ENCODE data around the gene RELA.

The RELA gene

GRCh38 chr11:65625628-65626342 is 36.9 kb downstream of the RELA start:
- Histone ChIP-seq H3K4me3 (ENCODE audit: insufficient read depth in 1 of 2, low read depth in 1 of 2, low read length in 2 of 2) (no peak overlapping the region), H2BK120ac (ENCODE audit: low read depth, low read length) (no peak overlapping the region), H2BK12ac (ENCODE audit: low read length in 2 of 2) (no peak overlapping the region), H3K9me3 (ENCODE audit: control insufficient read depth, low read length) (no peaks in the 10 kb centered on the region), H3K79me1 (replicated peaks; ENCODE audit: low read length, poor library complexity, severe bottlenecking) (peaks cover 51% of the 10 kb centered on the region), H3K4me1 (ENCODE audit: control insufficient read depth, insufficient read depth, low read depth, low read length) (peaks cover 12% of the 10 kb centered on the region), H2AK5ac (ENCODE audit: low read length, severe bottlenecking) (no peak overlapping the region), H3K27me3 (ENCODE audit: control insufficient read depth in 1 of 2, insufficient read depth in 1 of 2, low read length in 2 of 2) (no peaks in the 10 kb centered on the region), H3K18ac (ENCODE audit: low read depth in 1 of 2, low read length in 2 of 2) (no peak overlapping the region), H2BK15ac (ENCODE audit: low read depth, poor library complexity, severe bottlenecking) (no peak overlapping the region), H3K36me3 (ENCODE audit: control insufficient read depth in 1 of 2, insufficient read depth in 2 of 2, low read depth in 1 of 2, low read length in 2 of 2) (peaks cover 93 to 94% of the 10 kb centered on the region in 2 experiments), H3K4ac (ENCODE audit: low read depth in 1 of 2, low read length in 2 of 2) (no peak overlapping the region), H2AFZ (ENCODE audit: low read depth, low read length) (no peak overlapping the region), H3K23ac (ENCODE audit: low read length in 2 of 2) (no peak overlapping the region), H3K14ac (ENCODE audit: low read length in 2 of 2) (no peak overlapping the region), H2BK5ac (ENCODE audit: low read depth, low read length, poor library complexity, severe bottlenecking) (no peak overlapping the region), H4K91ac (ENCODE audit: low read length) (no peak overlapping the region), H3K4me2 (ENCODE audit: low read length, poor library complexity, severe bottlenecking) (no peak overlapping the region), H3K9ac (ENCODE audit: low read length) (no peak overlapping the region), H3K27ac (ENCODE audit: low read length, poor library complexity, severe bottlenecking) (no peak overlapping the region), H4K8ac (ENCODE audit: low read length) (no peak overlapping the region)
- 90% methylated on average over 30 of the region's 30 CpGs for WGBS
- DNase-seq = no peak

- Histone ChIP-seq H4K8ac (ENCODE audit: low read length) (no peak overlapping the region), H2BK15ac (ENCODE audit: low read depth, poor library complexity, severe bottlenecking) (no peak overlapping the region), H2AFZ (ENCODE audit: low read depth, low read length) (no peak overlapping the region), H3K18ac (ENCODE audit: low read depth in 1 of 2, low read length in 2 of 2) (no peak overlapping the region), H2BK120ac (ENCODE audit: low read depth, low read length) (no peak overlapping the region), H3K9me3 (ENCODE audit: control insufficient read depth, low read length) (no peaks in the 10 kb centered on the region), H3K4me3 (ENCODE audit: insufficient read depth in 1 of 2, low read depth in 1 of 2, low read length in 2 of 2) (no peak overlapping the region), H3K23ac (ENCODE audit: low read length in 2 of 2) (no peak overlapping the region), H3K4ac (ENCODE audit: low read depth in 1 of 2, low read length in 2 of 2) (no peak overlapping the region), H3K27me3 (ENCODE audit: control insufficient read depth in 1 of 2, insufficient read depth in 1 of 2, low read length in 2 of 2) (no peaks in the 10 kb centered on the region), H2BK5ac (ENCODE audit: low read depth, low read length, poor library complexity, severe bottlenecking) (no peak overlapping the region), H2AK5ac (ENCODE audit: low read length, severe bottlenecking) (no peak overlapping the region), H3K14ac (ENCODE audit: low read length in 2 of 2) (no peak overlapping the region), H3K27ac (ENCODE audit: low read length, poor library complexity, severe bottlenecking) (no peak overlapping the region), H3K36me3 (ENCODE audit: control insufficient read depth in 1 of 2, insufficient read depth in 2 of 2, low read depth in 1 of 2, low read length in 2 of 2) (peaks cover 93 to 94% of the 10 kb centered on the region in 2 experiments), H4K91ac (ENCODE audit: low read length) (no peak overlapping the region), H3K4me1 (ENCODE audit: control insufficient read depth, insufficient read depth, low read depth, low read length) (peaks cover 19% of the 10 kb centered on the region), H3K9ac (ENCODE audit: low read length) (no peak overlapping the region), H3K4me2 (ENCODE audit: low read length, poor library complexity, severe bottlenecking) (no peak overlapping the region), H3K79me1 (replicated peaks; ENCODE audit: low read length, poor library complexity, severe bottlenecking) (peaks cover 47% of the 10 kb centered on the region), H2BK12ac (ENCODE audit: low read length in 2 of 2) (no peak overlapping the region)
- 96% methylated on average over 26 of the region's 30 CpGs for WGBS
- no peak for DNase-seq
Measured at GRCh38 chr11:65624931-65625627, 37.6 kb downstream of the RELA start.

GRCh38 chr11:65623852-65624616 is 38.7 kb downstream of the RELA start:
- H4K91ac ChIP-seq (ENCODE audit: low read length) = no peak overlapping the region
- WGBS = 99% methylated on average over 15 of the region's 25 CpGs
- no peak overlapping the region for H2AK5ac ChIP-seq (ENCODE audit: low read length, severe bottlenecking)
- H3K4ac ChIP-seq (ENCODE audit: low read depth in 1 of 2, low read length in 2 of 2) = no peak overlapping the region
- no peak overlapping the region for H2BK12ac ChIP-seq (ENCODE audit: low read length in 2 of 2)
- peaks cover 26% of the 10 kb centered on the region for H3K4me1 ChIP-seq (ENCODE audit: control insufficient read depth, insufficient read depth, low read depth, low read length)
- no peak overlapping the region for H3K4me3 ChIP-seq (ENCODE audit: insufficient read depth in 1 of 2, low read depth in 1 of 2, low read length in 2 of 2)
- H3K27me3 ChIP-seq (ENCODE audit: control insufficient read depth in 1 of 2, insufficient read depth in 1 of 2, low read length in 2 of 2) = no peaks in the 10 kb centered on the region
- H3K4me2 ChIP-seq (ENCODE audit: low read length, poor library complexity, severe bottlenecking) = no peak overlapping the region
- H3K14ac ChIP-seq (ENCODE audit: low read length in 2 of 2) = no peak overlapping the region
- no peaks in the 10 kb centered on the region for H3K9me3 ChIP-seq (ENCODE audit: control insufficient read depth, low read length)
- H3K27ac ChIP-seq (ENCODE audit: low read length, poor library complexity, severe bottlenecking) = no peak overlapping the region
- H4K8ac ChIP-seq (ENCODE audit: low read length) = no peak overlapping the region
- no peak overlapping the region for H3K9ac ChIP-seq (ENCODE audit: low read length)
- H3K23ac ChIP-seq (ENCODE audit: low read length in 2 of 2) = no peak overlapping the region
- H3K36me3 ChIP-seq (ENCODE audit: control insufficient read depth in 1 of 2, insufficient read depth in 2 of 2, low read depth in 1 of 2, low read length in 2 of 2) = peaks cover 93 to 94% of the 10 kb centered on the region in 2 experiments
- no peak overlapping the region for H2BK15ac ChIP-seq (ENCODE audit: low read depth, poor library complexity, severe bottlenecking)
- no peak overlapping the region for H2BK5ac ChIP-seq (ENCODE audit: low read depth, low read length, poor library complexity, severe bottlenecking)
- no peak overlapping the region for H2BK120ac ChIP-seq (ENCODE audit: low read depth, low read length)
- peaks cover 52% of the 10 kb centered on the region for H3K79me1 ChIP-seq (replicated peaks; ENCODE audit: low read length, poor library complexity, severe bottlenecking)
- H3K18ac ChIP-seq (ENCODE audit: low read depth in 1 of 2, low read length in 2 of 2) = no peak overlapping the region
- no peak overlapping the region for H2AFZ ChIP-seq (ENCODE audit: low read depth, low read length)
- DNase-seq = no peak

GRCh38 chr11:65623177-65623576 is 39.5 kb downstream of the RELA start:
- peaks cover 54% of the 10 kb centered on the region for H3K79me1 ChIP-seq (replicated peaks; ENCODE audit: low read length, poor library complexity, severe bottlenecking)
- H2BK5ac ChIP-seq (ENCODE audit: low read depth, low read length, poor library complexity, severe bottlenecking) = no peak overlapping the region

More at GRCh38 chr11:65623177-65623576, 39.5 kb downstream of the RELA start:
- Histone ChIP-seq H3K9ac (ENCODE audit: low read length) (no peak overlapping the region), H3K4me1 (ENCODE audit: control insufficient read depth, insufficient read depth, low read depth, low read length) (peaks cover 34% of the 10 kb centered on the region), H3K23ac (ENCODE audit: low read length in 2 of 2) (no peak overlapping the region), H2BK15ac (ENCODE audit: low read depth, poor library complexity, severe bottlenecking) (no peak overlapping the region), H3K14ac (ENCODE audit: low read length in 2 of 2) (no peak overlapping the region), H2BK12ac (ENCODE audit: low read length in 2 of 2) (no peak overlapping the region), H2AFZ (ENCODE audit: low read depth, low read length) (no peak overlapping the region), H2AK5ac (ENCODE audit: low read length, severe bottlenecking) (no peak overlapping the region), H3K4me2 (ENCODE audit: low read length, poor library complexity, severe bottlenecking) (no peak overlapping the region), H2BK120ac (ENCODE audit: low read depth, low read length) (no peak overlapping the region), H3K9me3 (ENCODE audit: control insufficient read depth, low read length) (no peaks in the 10 kb centered on the region), H4K91ac (ENCODE audit: low read length) (no peak overlapping the region), H3K4me3 (ENCODE audit: insufficient read depth in 1 of 2, low read depth in 1 of 2, low read length in 2 of 2) (no peak overlapping the region), H3K27me3 (ENCODE audit: control insufficient read depth in 1 of 2, insufficient read depth in 1 of 2, low read length in 2 of 2) (no peaks in the 10 kb centered on the region), H4K8ac (ENCODE audit: low read length) (no peak overlapping the region), H3K27ac (ENCODE audit: low read length, poor library complexity, severe bottlenecking) (no peak overlapping the region), H3K4ac (ENCODE audit: low read depth in 1 of 2, low read length in 2 of 2) (no peak overlapping the region), H3K36me3 (ENCODE audit: control insufficient read depth in 1 of 2, insufficient read depth in 2 of 2, low read depth in 1 of 2, low read length in 2 of 2) (peaks cover 93 to 95% of the 10 kb centered on the region in 2 experiments), H3K18ac (ENCODE audit: low read depth in 1 of 2, low read length in 2 of 2) (no peak overlapping the region)
- WGBS = 91% methylated on average over 14 of the region's 14 CpGs
- DNase-seq = no peak
